Endothelial cell of umbilical vein (primary cell): Measurements from ENCODE around the gene POLR3B. TPM values are rescaled to one million over a fixed set of nuclear protein-coding genes. Genes with fewer than 3 reads are reported as not detected.
"Not testable (repeated sequence)": the region's sequence is repeated elsewhere in the genome, so short reads cannot be mapped to it uniquely, and the experiment has no call there.

Source experiments
- BruUV-seq: library from RNA; stranded (reverse); fragments of 400-500 nt; replicated peaks from 2 replicates; lab custom pipeline; 2021; lab: Mats Ljungman, UMichigan
- CTCF ChIA-PET: fragments of 300-600, 350-600 bp; sonication (Branson Sonifier 250); formaldehyde crosslinking; loops from one replicate; lab custom pipeline; 2021; ENCODE audit warnings: antibody characterized with exemption, inconsistent platforms; lab: Charles Lee
- POLR2A ChIA-PET: fragments of 300-600, 350-600 bp; sonication (Branson Sonifier 250); formaldehyde crosslinking; loops from one replicate; lab custom pipeline; 2021; ENCODE audit warnings: antibody characterized with exemption, inconsistent platforms; lab: Charles Lee
- DNase-seq: peaks from one replicate; pipeline ENCODE4 v3.0.0-alpha.2; 2011; ENCODE audit warnings: low read depth, low spot score
- FAIRE-seq: peaks from 2 replicates; lab custom pipeline; 2011; peaks lifted over from hg19 to GRCh38; lab: Jason Lieb, UNC
- H2AFZ ChIP-seq: 2 replicates; pipeline ENCODE4 v1.6.0; 2012; ENCODE audit warnings: low read depth, low read length, control low read depth, inconsistent platforms
- H3K27ac ChIP-seq: 2 replicates; pipeline ENCODE4 v1.5.1; 2011; ENCODE audit warnings: low read depth, mild to moderate bottlenecking, control low read depth, low read length, moderate library complexity; ENCODE audit not compliant: insufficient read depth
- H3K27me3 ChIP-seq, 2 experiments: 2 replicates each; pipeline versions ENCODE4 v1.6.0 to v1.6.1; 2011; ENCODE audit warnings: low read length in 2 of 2, mixed read lengths in 1 of 2; ENCODE audit not compliant: control insufficient read depth in 2 of 2, insufficient read depth in 2 of 2
- H3K36me3 ChIP-seq, 2 experiments: 2 replicates in 1 of 2; 3 replicates in 1 of 2; pipeline ENCODE4 v1.5.1; 2011; ENCODE audit warnings: low read length in 2 of 2, mild to moderate bottlenecking in 1 of 2, moderate library complexity in 1 of 2; ENCODE audit not compliant: control insufficient read depth in 2 of 2, insufficient read depth in 2 of 2; ENCODE audit errors: extremely low read depth in 1 of 2
- H3K4me1 ChIP-seq: 3 replicates; pipeline ENCODE4 v1.5.1; 2011; ENCODE audit warnings: mild to moderate bottlenecking, low read length; ENCODE audit not compliant: control insufficient read depth, insufficient read depth; ENCODE audit errors: extremely low read depth
- H3K4me2 ChIP-seq: 2 replicates; pipeline ENCODE4 v1.6.1; 2011; ENCODE audit warnings: low read length, control low read depth, mixed read lengths; ENCODE audit not compliant: insufficient read depth
- H3K4me3 ChIP-seq, 3 experiments: fragments of 200-600 bp in 1 of 3; sonication (generic), shearing (Covaris generic) in 1 of 3; replicated peaks in 1 of 3; 2 replicates each; pipeline ENCODE4 v1.5.1; 2011 to 2016; ENCODE audit warnings: control low read depth in 3 of 3, low read length in 3 of 3, mild to moderate bottlenecking in 2 of 3, inconsistent platforms in 1 of 3, low read depth in 1 of 3, moderate library complexity in 1 of 3; ENCODE audit not compliant: insufficient read depth in 1 of 3
- H3K79me2 ChIP-seq: 2 replicates; pipeline ENCODE4 v1.6.0; 2012; ENCODE audit warnings: low read length, inconsistent platforms; ENCODE audit not compliant: control insufficient read depth, insufficient read depth
- H3K9ac ChIP-seq: replicated peaks from 2 replicates; pipeline ENCODE3; 2011; ENCODE audit warnings: low read length, control low read depth; ENCODE audit not compliant: insufficient read depth; ENCODE audit errors: extremely low read depth
- H3K9me1 ChIP-seq: replicated peaks from 3 replicates; pipeline ENCODE4 v1.6.0; 2011; ENCODE audit warnings: mild to moderate bottlenecking, low read length; ENCODE audit not compliant: control insufficient read depth, insufficient read depth; ENCODE audit errors: extremely low read depth
- H3K9me3 ChIP-seq: replicated peaks from 2 replicates; pipeline ENCODE4 v1.5.1; 2012; ENCODE audit warnings: low read length, inconsistent platforms; ENCODE audit not compliant: control insufficient read depth, insufficient read depth
- H4K20me1 ChIP-seq: replicated peaks from 2 replicates; pipeline ENCODE3; 2011; ENCODE audit warnings: mild to moderate bottlenecking, low read length; ENCODE audit not compliant: control insufficient read depth, insufficient read depth; ENCODE audit errors: extremely low read depth
- MAX ChIP-seq: IDR thresholded peaks from 2 replicates; pipeline ENCODE4 v1.6.1; 2011; ENCODE audit not compliant: insufficient read depth, insufficient read length
- MYC ChIP-seq: IDR thresholded peaks from one replicate; pipeline ENCODE4 v1.6.1; 2011; ENCODE audit warnings: mild to moderate bottlenecking, low read depth, low read length
- dilution Hi-C: fragments of 300-500 bp; cut with MboI; formaldehyde crosslinking; loops from one replicate; pipeline ENCODE4 v1.15.0; 2019; ENCODE audit warnings: low sequenced_read_pairs; ENCODE audit not compliant: extremely low pct_ligation_motif_present
- intact Hi-C: fragments of 100-400 bp; cut with micrococcal nuclease; formaldehyde crosslinking; loops from one replicate; pipeline ENCODE4 v1.10.0; 2022
- polyA plus RNA-seq, 4 experiments: library from polyadenylated mRNA; depleted of rRNA in 3 of 4; stranded (reverse) in 3 of 4; unstranded in 1 of 4; fragments of >200 nt; gene quantifications; 2 replicates each; pipeline versions ENCODE4 v1.2.1 to v1.2.3, GENCODE V29; 2011 to 2012; ENCODE audit warnings: missing spikeins in 1 of 4
- total RNA-seq: library from RNA; stranded (reverse); gene quantifications from 2 replicates; pipeline ENCODE4 v1.2.3, GENCODE V29; 2021

POLR3B gene
- total and polyA plus RNA-seq, 2 donors (not counting 3 experiments of a cell fraction or from before 2014, with no cell fraction given) = 6.0 to 12.3 TPM

GRCh38 chr12:106475662-106476061 is 118.1 kb downstream of the POLR3B start:
- POLR2A ChIA-PET, FAIRE-seq, H3K9me1 ChIP-seq, H2AFZ ChIP-seq, H4K20me1 ChIP-seq, H3K27ac ChIP-seq, DNase-seq, H3K9ac ChIP-seq, CTCF ChIA-PET, intact Hi-C loops, H3K9me3 ChIP-seq, H3K36me3 ChIP-seq, H3K79me2 ChIP-seq, H3K27me3 ChIP-seq, H3K4me2 ChIP-seq, dilution Hi-C loops, H3K4me3 ChIP-seq, H3K4me1 ChIP-seq, BruUV-seq: not testable (repeated sequence)

- dilution Hi-C loops, POLR2A ChIA-PET, H3K36me3 ChIP-seq, H3K9me1 ChIP-seq, H2AFZ ChIP-seq, H3K79me2 ChIP-seq, H3K4me1 ChIP-seq, CTCF ChIA-PET, BruUV-seq, H3K27ac ChIP-seq, FAIRE-seq, H3K27me3 ChIP-seq, H3K9ac ChIP-seq, H3K4me3 ChIP-seq, DNase-seq, H3K4me2 ChIP-seq, intact Hi-C loops, H3K9me3 ChIP-seq, H4K20me1 ChIP-seq: not testable (repeated sequence)
Measured at GRCh38 chr12:106477627-106478026, 120.1 kb downstream of the POLR3B start.

GRCh38 chr12:106480251-106480650 is 122.7 kb downstream of the POLR3B start:
- no peak overlapping the region for H2AFZ ChIP-seq
- no peaks in the 10 kb centered on the region for H3K4me1 ChIP-seq
- H3K27ac ChIP-seq = no peak overlapping the region
- H3K27me3 ChIP-seq = no peaks in the 10 kb centered on the region
- H4K20me1 ChIP-seq = no peaks in the 10 kb centered on the region
- H3K4me3 ChIP-seq = no peak overlapping the region
- FAIRE-seq = no peak
- H3K79me2 ChIP-seq = no peaks in the 10 kb centered on the region
- intact Hi-C loops (no loop called here), dilution Hi-C loops (no loop called here)
- DNase-seq = no peak
- no peaks in the 10 kb centered on the region for H3K9me1 ChIP-seq
- H3K4me2 ChIP-seq = no peak overlapping the region
- no peak overlapping the region for H3K9ac ChIP-seq
- no TSS peak for BruUV-seq
- CTCF ChIA-PET = no interaction called here
- H3K36me3 ChIP-seq = no peaks in the 10 kb centered on the region
- POLR2A ChIA-PET = no interaction called here
- H3K9me3 ChIP-seq = no peaks in the 10 kb centered on the region
- TF ChIP-seq MYC (no peak), MAX (no peak)
